ENCODE results near the gene CIDEC. TPM values are rescaled to one million over a fixed set of nuclear protein-coding genes. Genes with fewer than 3 reads are reported as not detected.
A peak's percentile ranks its signal among the peaks of the same experiment; 100 is the strongest.

The CIDEC gene
- total and polyA plus RNA-seq, 2 of the 13 experiments (the other 11 are each of a cell fraction or from before 2014, with no cell fraction given) = 2.5 to 10.4 TPM

DNA sequence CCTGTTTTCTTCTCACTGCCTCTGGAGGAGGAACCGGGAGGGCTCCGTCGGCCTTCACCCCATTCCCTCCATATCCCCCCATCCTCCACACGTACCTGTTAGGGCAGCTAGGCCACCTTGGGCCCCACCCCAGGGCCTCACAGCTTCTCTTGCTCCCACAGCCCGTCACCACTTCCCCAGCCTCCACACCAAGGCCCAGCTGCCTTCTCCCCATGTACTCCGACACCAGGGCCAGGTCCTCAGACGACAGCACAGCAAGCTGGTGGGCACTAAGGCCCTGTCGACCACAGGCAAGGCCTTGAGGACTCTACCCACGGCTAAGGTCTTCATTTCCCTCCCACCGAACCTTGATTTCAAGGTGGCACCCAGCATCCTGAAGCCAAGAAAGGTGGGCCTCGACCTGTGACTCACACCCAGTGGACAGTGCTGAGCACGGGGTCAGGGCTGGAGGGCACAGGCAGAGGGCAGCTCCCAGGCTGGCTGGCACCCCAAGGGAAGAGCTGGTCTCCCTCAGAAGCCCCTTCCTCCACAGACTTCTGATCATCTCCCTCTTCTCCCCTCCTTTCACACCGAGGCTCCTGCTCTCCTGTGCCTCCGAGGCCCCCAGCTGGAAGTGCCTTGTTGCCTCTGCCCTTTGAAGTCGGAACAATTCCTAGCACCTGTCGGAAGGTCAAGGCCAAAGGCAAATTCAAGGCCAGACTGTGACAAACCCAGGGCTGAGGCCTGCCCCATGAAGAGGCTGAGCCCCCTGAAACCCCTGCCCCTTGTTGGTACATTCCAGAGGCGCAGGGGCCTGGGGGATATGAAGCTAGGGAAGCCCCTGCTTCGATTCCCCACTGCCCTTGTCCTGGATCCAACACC lies 45.3 kb downstream of the CIDEC start (continued):
- TF ChIP-seq, protein P1, sequence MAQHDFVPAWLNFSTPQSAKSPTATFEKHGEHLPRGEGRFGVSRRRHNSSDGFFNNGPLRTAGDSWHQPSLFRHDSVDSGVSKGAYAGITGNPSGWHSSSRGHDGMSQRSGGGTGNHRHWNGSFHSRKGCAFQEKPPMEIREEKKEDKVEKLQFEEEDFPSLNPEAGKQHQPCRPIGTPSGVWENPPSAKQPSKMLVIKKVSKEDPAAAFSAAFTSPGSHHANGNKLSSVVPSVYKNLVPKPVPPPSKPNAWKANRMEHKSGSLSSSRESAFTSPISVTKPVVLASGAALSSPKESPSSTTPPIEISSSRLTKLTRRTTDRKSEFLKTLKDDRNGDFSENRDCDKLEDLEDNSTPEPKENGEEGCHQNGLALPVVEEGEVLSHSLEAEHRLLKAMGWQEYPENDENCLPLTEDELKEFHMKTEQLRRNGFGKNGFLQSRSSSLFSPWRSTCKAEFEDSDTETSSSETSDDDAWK (CRISPR knock-in tag; IDR thresholded peaks at IDR 0.05) = no peak
- 0 out of 2 replicates have a peak, but pooled peaks have one; percentile 4 for TF ChIP-seq NR2C2 (CRISPR knock-in tag; IDR thresholded peaks at IDR 0.05; ENCODE audit: borderline replicate concordance)
- TF ChIP-seq, protein P2, sequence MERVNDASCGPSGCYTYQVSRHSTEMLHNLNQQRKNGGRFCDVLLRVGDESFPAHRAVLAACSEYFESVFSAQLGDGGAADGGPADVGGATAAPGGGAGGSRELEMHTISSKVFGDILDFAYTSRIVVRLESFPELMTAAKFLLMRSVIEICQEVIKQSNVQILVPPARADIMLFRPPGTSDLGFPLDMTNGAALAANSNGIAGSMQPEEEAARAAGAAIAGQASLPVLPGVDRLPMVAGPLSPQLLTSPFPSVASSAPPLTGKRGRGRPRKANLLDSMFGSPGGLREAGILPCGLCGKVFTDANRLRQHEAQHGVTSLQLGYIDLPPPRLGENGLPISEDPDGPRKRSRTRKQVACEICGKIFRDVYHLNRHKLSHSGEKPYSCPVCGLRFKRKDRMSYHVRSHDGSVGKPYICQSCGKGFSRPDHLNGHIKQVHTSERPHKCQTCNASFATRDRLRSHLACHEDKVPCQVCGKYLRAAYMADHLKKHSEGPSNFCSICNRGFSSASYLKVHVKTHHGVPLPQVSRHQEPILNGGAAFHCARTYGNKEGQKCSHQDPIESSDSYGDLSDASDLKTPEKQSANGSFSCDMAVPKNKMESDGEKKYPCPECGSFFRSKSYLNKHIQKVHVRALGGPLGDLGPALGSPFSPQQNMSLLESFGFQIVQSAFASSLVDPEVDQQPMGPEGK (CRISPR knock-in tag; IDR thresholded peaks at IDR 0.05) = peak; percentile 20; the same call in 1 of the 2 replicates
- TF ChIP-seq RXRA (CRISPR knock-in tag; IDR thresholded peaks at IDR 0.05) = peak; percentile 88
- no peak for TF ChIP-seq ZNF792 (CRISPR knock-in tag; IDR thresholded peaks at IDR 0.05)
- no peak for TF ChIP-seq ZMYM2 (CRISPR knock-in tag; IDR thresholded peaks at IDR 0.05)
- no peak for TF ChIP-seq EED (CRISPR knock-in tag; IDR thresholded peaks at IDR 0.05)
- TF ChIP-seq, protein P3, sequence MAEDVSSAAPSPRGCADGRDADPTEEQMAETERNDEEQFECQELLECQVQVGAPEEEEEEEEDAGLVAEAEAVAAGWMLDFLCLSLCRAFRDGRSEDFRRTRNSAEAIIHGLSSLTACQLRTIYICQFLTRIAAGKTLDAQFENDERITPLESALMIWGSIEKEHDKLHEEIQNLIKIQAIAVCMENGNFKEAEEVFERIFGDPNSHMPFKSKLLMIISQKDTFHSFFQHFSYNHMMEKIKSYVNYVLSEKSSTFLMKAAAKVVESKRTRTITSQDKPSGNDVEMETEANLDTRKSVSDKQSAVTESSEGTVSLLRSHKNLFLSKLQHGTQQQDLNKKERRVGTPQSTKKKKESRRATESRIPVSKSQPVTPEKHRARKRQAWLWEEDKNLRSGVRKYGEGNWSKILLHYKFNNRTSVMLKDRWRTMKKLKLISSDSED (CRISPR knock-in tag; IDR thresholded peaks at IDR 0.05) = no peak
- TF ChIP-seq ZNF124 (CRISPR knock-in tag; IDR thresholded peaks at IDR 0.05) = no peak
- peak; percentile 41 for TF ChIP-seq AGO2 (optimal IDR thresholded peaks at IDR 0.05; ENCODE audit: low read depth, low read length)
- TF ChIP-seq, protein P4, sequence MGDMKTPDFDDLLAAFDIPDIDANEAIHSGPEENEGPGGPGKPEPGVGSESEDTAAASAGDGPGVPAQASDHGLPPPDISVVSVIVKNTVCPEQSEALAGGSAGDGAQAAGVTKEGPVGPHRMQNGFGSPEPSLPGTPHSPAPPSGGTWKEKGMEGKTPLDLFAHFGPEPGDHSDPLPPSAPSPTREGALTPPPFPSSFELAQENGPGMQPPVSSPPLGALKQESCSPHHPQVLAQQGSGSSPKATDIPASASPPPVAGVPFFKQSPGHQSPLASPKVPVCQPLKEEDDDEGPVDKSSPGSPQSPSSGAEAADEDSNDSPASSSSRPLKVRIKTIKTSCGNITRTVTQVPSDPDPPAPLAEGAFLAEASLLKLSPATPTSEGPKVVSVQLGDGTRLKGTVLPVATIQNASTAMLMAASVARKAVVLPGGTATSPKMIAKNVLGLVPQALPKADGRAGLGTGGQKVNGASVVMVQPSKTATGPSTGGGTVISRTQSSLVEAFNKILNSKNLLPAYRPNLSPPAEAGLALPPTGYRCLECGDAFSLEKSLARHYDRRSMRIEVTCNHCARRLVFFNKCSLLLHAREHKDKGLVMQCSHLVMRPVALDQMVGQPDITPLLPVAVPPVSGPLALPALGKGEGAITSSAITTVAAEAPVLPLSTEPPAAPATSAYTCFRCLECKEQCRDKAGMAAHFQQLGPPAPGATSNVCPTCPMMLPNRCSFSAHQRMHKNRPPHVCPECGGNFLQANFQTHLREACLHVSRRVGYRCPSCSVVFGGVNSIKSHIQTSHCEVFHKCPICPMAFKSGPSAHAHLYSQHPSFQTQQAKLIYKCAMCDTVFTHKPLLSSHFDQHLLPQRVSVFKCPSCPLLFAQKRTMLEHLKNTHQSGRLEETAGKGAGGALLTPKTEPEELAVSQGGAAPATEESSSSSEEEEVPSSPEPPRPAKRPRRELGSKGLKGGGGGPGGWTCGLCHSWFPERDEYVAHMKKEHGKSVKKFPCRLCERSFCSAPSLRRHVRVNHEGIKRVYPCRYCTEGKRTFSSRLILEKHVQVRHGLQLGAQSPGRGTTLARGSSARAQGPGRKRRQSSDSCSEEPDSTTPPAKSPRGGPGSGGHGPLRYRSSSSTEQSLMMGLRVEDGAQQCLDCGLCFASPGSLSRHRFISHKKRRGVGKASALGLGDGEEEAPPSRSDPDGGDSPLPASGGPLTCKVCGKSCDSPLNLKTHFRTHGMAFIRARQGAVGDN (CRISPR knock-in tag; IDR thresholded peaks at IDR 0.05) = 0 out of 2 replicates have a peak, but pooled peaks have one; percentile 44
- no peak for TF ChIP-seq SMARCC2 (IDR thresholded peaks at IDR 0.05)
- peak; percentile 20; the same call in 1 of the 2 replicates for TF ChIP-seq SAP130 (CRISPR knock-in tag; IDR thresholded peaks at IDR 0.05; ENCODE audit: low read depth)
- no peak for TF ChIP-seq SATB2 (CRISPR knock-in tag; IDR thresholded peaks at IDR 0.05)
- TF ChIP-seq, protein P5, sequence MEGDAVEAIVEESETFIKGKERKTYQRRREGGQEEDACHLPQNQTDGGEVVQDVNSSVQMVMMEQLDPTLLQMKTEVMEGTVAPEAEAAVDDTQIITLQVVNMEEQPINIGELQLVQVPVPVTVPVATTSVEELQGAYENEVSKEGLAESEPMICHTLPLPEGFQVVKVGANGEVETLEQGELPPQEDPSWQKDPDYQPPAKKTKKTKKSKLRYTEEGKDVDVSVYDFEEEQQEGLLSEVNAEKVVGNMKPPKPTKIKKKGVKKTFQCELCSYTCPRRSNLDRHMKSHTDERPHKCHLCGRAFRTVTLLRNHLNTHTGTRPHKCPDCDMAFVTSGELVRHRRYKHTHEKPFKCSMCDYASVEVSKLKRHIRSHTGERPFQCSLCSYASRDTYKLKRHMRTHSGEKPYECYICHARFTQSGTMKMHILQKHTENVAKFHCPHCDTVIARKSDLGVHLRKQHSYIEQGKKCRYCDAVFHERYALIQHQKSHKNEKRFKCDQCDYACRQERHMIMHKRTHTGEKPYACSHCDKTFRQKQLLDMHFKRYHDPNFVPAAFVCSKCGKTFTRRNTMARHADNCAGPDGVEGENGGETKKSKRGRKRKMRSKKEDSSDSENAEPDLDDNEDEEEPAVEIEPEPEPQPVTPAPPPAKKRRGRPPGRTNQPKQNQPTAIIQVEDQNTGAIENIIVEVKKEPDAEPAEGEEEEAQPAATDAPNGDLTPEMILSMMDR (CRISPR knock-in tag; IDR thresholded peaks at IDR 0.05) = peak; percentile 36

All from HepG2 (cell line).